HCT116 (cell line): ENCODE results near the gene NEDD4. TPM values are rescaled to one million over a fixed set of nuclear protein-coding genes. Genes with fewer than 3 reads are reported as not detected.

ENCODE experiments used
- ATAC-seq: fragments of 200-7000 bp; cut with Tn5 transposase; 2 replicates; pipeline ENCODE4 v1.9.1; 2020; ENCODE audit warnings: mild to moderate bottlenecking, moderate library complexity
- BruUV-seq: library from RNA; stranded (reverse); fragments of 400-500 nt; replicated peaks from 2 replicates; lab custom pipeline; 2021; lab: Mats Ljungman, UMichigan
- CTCF ChIA-PET: fragments of 300-600 bp; sonication (Branson Sonifier 250); formaldehyde crosslinking; loops from one replicate; lab custom pipeline; 2021; ENCODE audit warnings: antibody characterized with exemption; lab: Charles Lee
- POLR2A ChIA-PET: fragments of 300-600, 350-600 bp; sonication (Branson Sonifier 250); formaldehyde crosslinking; loops from one replicate; lab custom pipeline; 2021; ENCODE audit warnings: antibody characterized with exemption; lab: Charles Lee
- RAD21 ChIA-PET, 2 experiments: fragments of 300-600 bp; sonication (Branson Sonifier 250); formaldehyde crosslinking; loops; one replicate each; lab custom pipeline; 2023; ENCODE audit warnings: low total read pairs in 2 of 2; ENCODE audit not compliant: uncharacterized antibody in 2 of 2, unreplicated experiment in 2 of 2, low non-redundant PET in 1 of 2; lab: Charles Lee
- DNase-seq: peaks from one replicate; pipeline ENCODE4 v3.0.0-alpha.2; 2010; ENCODE audit warnings: low read depth, low spot score
- H2AFZ ChIP-seq: fragments of 200-600 bp; shearing (Covaris generic), sonication (generic); 2 replicates; pipeline ENCODE4 v1.6.1; 2017; ENCODE audit warnings: low read depth, mixed run types, mixed read lengths, antibody characterized with exemption, low read length; ENCODE audit not compliant: poor library complexity, severe bottlenecking
- H3K27ac ChIP-seq: 2 replicates; pipeline ENCODE4 v1.5.1; 2012; ENCODE audit warnings: low read depth, low read length
- H3K27me3 ChIP-seq: fragments of 200-600 bp; sonication (generic); 2 replicates; pipeline ENCODE4 v1.6.1; 2016; ENCODE audit warnings: mixed run types, low read length, mixed read lengths; ENCODE audit not compliant: insufficient read depth
- H3K36me3 ChIP-seq, 2 experiments: fragments of 200-500 bp in 1 of 2; fragments of 200-600 bp in 1 of 2; sonication (Bioruptor generic) in 1 of 2; sonication (generic) in 1 of 2; 2 replicates each; pipeline versions ENCODE4 v1.5.1 to v1.6.1; 2014 to 2016; ENCODE audit warnings: low read length in 2 of 2, inconsistent platforms in 1 of 2, mixed read lengths in 1 of 2, mixed run types in 1 of 2; ENCODE audit not compliant: insufficient read depth in 2 of 2, control insufficient read depth in 1 of 2
- H3K4me1 ChIP-seq, 2 experiments: fragments of 200-600 bp in 1 of 2; sonication (generic) in 1 of 2; 2 replicates each; pipeline versions ENCODE4 v1.5.1 to v1.6.1; 2012 to 2017; ENCODE audit warnings: low read length in 2 of 2, inconsistent platforms in 1 of 2, mild to moderate bottlenecking in 1 of 2, mixed read lengths in 1 of 2, mixed run types in 1 of 2, moderate library complexity in 1 of 2; ENCODE audit not compliant: insufficient read depth in 2 of 2, control insufficient read depth in 1 of 2
- H3K4me2 ChIP-seq: fragments of 200-600 bp; sonication (generic); 2 replicates; pipeline ENCODE4 v1.6.1; 2017; ENCODE audit warnings: mixed run types, low read length, mixed read lengths
- H3K4me3 ChIP-seq, 2 experiments: fragments of 200-600 bp in 1 of 2; sonication (generic) in 1 of 2; replicated peaks in 1 of 2; 2 replicates each; pipeline ENCODE4 v1.5.1; 2011 to 2016; ENCODE audit warnings: low read length in 2 of 2, control low read depth in 1 of 2, low read depth in 1 of 2, mild to moderate bottlenecking in 1 of 2, mixed read lengths in 1 of 2, mixed run types in 1 of 2
- H3K79me2 ChIP-seq: fragments of 200-600 bp; sonication (generic); 2 replicates; pipeline ENCODE4 v1.6.1; 2017; ENCODE audit warnings: mild to moderate bottlenecking, mixed run types, low read length, moderate library complexity, mixed read lengths; ENCODE audit not compliant: insufficient read depth
- H3K9ac ChIP-seq: fragments of 200-600 bp; sonication (generic); 2 replicates; pipeline ENCODE4 v1.6.1; 2016; ENCODE audit warnings: low read length, mixed read lengths
- H3K9me2 ChIP-seq: fragments of 200-600 bp; sonication (generic), shearing (Covaris generic); 2 replicates; pipeline ENCODE4 v1.6.1; 2017; ENCODE audit warnings: mixed run types, mild to moderate bottlenecking, moderate library complexity; ENCODE audit not compliant: insufficient read depth
- H3K9me3 ChIP-seq, 2 experiments: fragments of 200-500 bp in 1 of 2; fragments of 200-600 bp in 1 of 2; sonication (Bioruptor generic) in 1 of 2; sonication (generic) in 1 of 2; 2 replicates each; pipeline ENCODE4 v1.6.1; 2014 to 2017; ENCODE audit warnings: low read length in 2 of 2, mixed read lengths in 2 of 2, inconsistent platforms in 1 of 2, low read depth in 1 of 2, mild to moderate bottlenecking in 1 of 2, mixed run types in 1 of 2, moderate library complexity in 1 of 2; ENCODE audit not compliant: control insufficient read depth in 1 of 2, insufficient read depth in 1 of 2
- H4K20me1 ChIP-seq: fragments of 200-600 bp; sonication (generic), shearing (Covaris generic); 2 replicates; pipeline ENCODE4 v1.6.1; 2017; ENCODE audit warnings: mixed run types, mild to moderate bottlenecking, moderate library complexity; ENCODE audit not compliant: insufficient read depth
- CBX3 ChIP-seq: IDR thresholded peaks from 2 replicates; pipeline ENCODE4 v1.6.1; 2012; ENCODE audit warnings: low read depth
- CEBPB ChIP-seq: IDR thresholded peaks from 2 replicates; pipeline ENCODE4 v1.6.1; 2012; ENCODE audit warnings: low read depth
- EGR1 ChIP-seq: IDR thresholded peaks from 2 replicates; pipeline ENCODE4 v1.6.1; 2012; ENCODE audit warnings: low read depth
- ELF1 ChIP-seq: IDR thresholded peaks from 2 replicates; pipeline ENCODE4 v1.6.1; 2012; ENCODE audit warnings: low read depth, borderline replicate concordance
- EZH2 ChIP-seq: fragments of 200-600 bp; sonication (generic); IDR thresholded peaks from 2 replicates; pipeline ENCODE4 v1.6.1; 2017; ENCODE audit warnings: antibody characterized with exemption, mixed run types
- EZH2phosphoT487 ChIP-seq: fragments of 200-600 bp; IDR thresholded peaks from 2 replicates; pipeline ENCODE4 v1.6.1; 2018; ENCODE audit warnings: antibody characterized with exemption, borderline replicate concordance
- FOSL1 ChIP-seq: IDR thresholded peaks from 2 replicates; pipeline ENCODE4 v1.6.1; 2012; ENCODE audit warnings: low read depth
- JUND ChIP-seq: IDR thresholded peaks from 2 replicates; pipeline ENCODE4 v1.6.1; 2012
- POLR2A ChIP-seq: IDR thresholded peaks from 2 replicates; pipeline ENCODE4 v1.7.0; 2011; ENCODE audit warnings: borderline replicate concordance; ENCODE audit not compliant: insufficient read depth, insufficient read length; ENCODE audit errors: extremely low read depth
- POLR2AphosphoS5 ChIP-seq: IDR thresholded peaks from 2 replicates; pipeline ENCODE4 v1.6.1; 2011; ENCODE audit warnings: mild to moderate bottlenecking, low read depth, low read length, moderate library complexity
- RAD21 ChIP-seq: IDR thresholded peaks from 2 replicates; pipeline ENCODE4 v1.6.1; 2012; ENCODE audit warnings: low read depth, mild to moderate bottlenecking
- SIN3A ChIP-seq: IDR thresholded peaks from 2 replicates; pipeline ENCODE4 v1.6.1; 2012; ENCODE audit warnings: low read depth
- SP1 ChIP-seq: IDR thresholded peaks from 2 replicates; pipeline ENCODE4 v1.6.1; 2012; ENCODE audit warnings: low read depth
- SRF ChIP-seq: IDR thresholded peaks from 2 replicates; pipeline ENCODE4 v1.6.1; 2012; ENCODE audit warnings: low read depth
- TCF7L2 ChIP-seq: IDR thresholded peaks from 2 replicates; pipeline ENCODE4 v1.7.0; 2011; ENCODE audit warnings: borderline replicate concordance, inconsistent platforms; ENCODE audit not compliant: insufficient read depth, insufficient read length; ENCODE audit errors: extremely low read depth
- ZFX ChIP-seq: fragments of 450-650 bp; IDR thresholded peaks from 2 replicates; pipeline ENCODE4 v1.6.1; 2017
- ZNF274 ChIP-seq: fragments of 200-500 bp; sonication (Bioruptor generic); IDR thresholded peaks from 2 replicates; pipeline ENCODE4 v1.6.1; 2014; ENCODE audit warnings: mild to moderate bottlenecking, low read depth, low read length, inconsistent platforms
- intact Hi-C: fragments of 100-400 bp; cut with micrococcal nuclease; formaldehyde crosslinking; loops from 2 replicates; pipeline ENCODE4 v1.10.0; 2022
- total RNA-seq: library from RNA; stranded (reverse); gene quantifications from one replicate; pipeline ENCODE4 v1.2.1, GENCODE V29; 2021; ENCODE audit not compliant: unreplicated experiment
- TF ChIP-seq, protein P1 (sequence below): IDR thresholded peaks from 2 replicates; pipeline ENCODE4 v1.6.1; 2012; ENCODE audit warnings: low read depth
- TF ChIP-seq, protein P2 (sequence below), 3 experiments: fragments of 200-600 bp in 1 of 3; sonication (generic) in 1 of 3; IDR thresholded peaks in 2 of 3; conservative IDR thresholded peaks in 1 of 3; 2 replicates each; pipeline ENCODE4 v1.5.1; 2012 to 2017; ENCODE audit warnings: low read depth in 2 of 3, low read length in 2 of 3, antibody characterized with exemption in 1 of 3, borderline replicate concordance in 1 of 3, control low read depth in 1 of 3, mild to moderate bottlenecking in 1 of 3, mixed read lengths in 1 of 3, mixed run types in 1 of 3, moderate library complexity in 1 of 3; ENCODE audit not compliant: insufficient read depth in 1 of 3
- TF ChIP-seq, protein P3 (sequence below): IDR thresholded peaks from 2 replicates; pipeline ENCODE4 v1.6.1; 2011; ENCODE audit warnings: mild to moderate bottlenecking, low read length, moderate library complexity; ENCODE audit not compliant: insufficient replicate concordance; ENCODE audit errors: extremely low read depth

NEDD4 gene
- total RNA-seq, 1 experiment from 2014 or later = 13.7 TPM

DNA sequence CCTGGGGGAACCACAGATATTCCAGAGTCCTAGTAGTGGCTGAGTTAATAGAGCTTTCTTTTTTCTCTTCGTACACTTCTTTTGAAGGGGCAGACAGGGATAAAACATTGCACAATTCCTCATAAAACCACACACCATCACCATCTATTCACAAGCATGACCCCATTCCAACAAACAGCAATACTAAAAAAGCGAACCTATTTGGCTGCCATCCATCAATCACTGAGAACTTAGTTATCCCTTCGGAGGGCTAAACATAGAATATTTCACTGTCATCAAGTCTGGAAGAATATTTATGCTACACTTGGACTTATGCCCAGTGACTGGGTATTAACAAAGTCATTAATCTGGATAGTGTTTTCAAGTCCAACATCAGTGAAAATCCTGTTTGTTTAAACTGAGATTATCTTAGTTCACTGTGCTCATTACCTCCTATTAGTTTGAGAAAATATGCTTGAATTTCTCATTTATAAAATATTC, 170.2 kb downstream of the NEDD4 start:
- H3K27ac ChIP-seq = no peak overlapping the region
- H4K20me1 ChIP-seq = no peaks in the 10 kb centered on the region
- BruUV-seq = no TSS peak
- intact Hi-C loops = no loop called here
- H3K9me2 ChIP-seq = no peaks in the 10 kb centered on the region
- RAD21 ChIA-PET = no interaction called here
- DNase-seq = no peak
- no peaks in the 10 kb centered on the region for H3K9me3 ChIP-seq
- no peak overlapping the region for H3K4me3 ChIP-seq
- no peak overlapping the region for H3K9ac ChIP-seq
- POLR2A ChIA-PET = no interaction called here
- no peaks in the 10 kb centered on the region for H3K4me1 ChIP-seq
- no peak overlapping the region for H2AFZ ChIP-seq
- ATAC-seq = no peak
- no peaks in the 10 kb centered on the region for H3K36me3 ChIP-seq
- no peaks in the 10 kb centered on the region for H3K27me3 ChIP-seq
- H3K4me2 ChIP-seq = no peak overlapping the region
- no peaks in the 10 kb centered on the region for H3K79me2 ChIP-seq
- CTCF ChIA-PET = no interaction called here
- TF ChIP-seq SRF (no peak), ELF1 (no peak), ZFX (no peak), SIN3A (no peak), EZH2 (no peak), FOSL1 (no peak), CEBPB (no peak), RAD21 (no peak), EZH2phosphoT487 (no peak), POLR2A (no peak), EGR1 (no peak), ZNF274 (no peak), POLR2AphosphoS5 (no peak), JUND (no peak), SP1 (no peak), TCF7L2 (no peak), CBX3 (no peak)
- TF ChIP-seq, protein P1, sequence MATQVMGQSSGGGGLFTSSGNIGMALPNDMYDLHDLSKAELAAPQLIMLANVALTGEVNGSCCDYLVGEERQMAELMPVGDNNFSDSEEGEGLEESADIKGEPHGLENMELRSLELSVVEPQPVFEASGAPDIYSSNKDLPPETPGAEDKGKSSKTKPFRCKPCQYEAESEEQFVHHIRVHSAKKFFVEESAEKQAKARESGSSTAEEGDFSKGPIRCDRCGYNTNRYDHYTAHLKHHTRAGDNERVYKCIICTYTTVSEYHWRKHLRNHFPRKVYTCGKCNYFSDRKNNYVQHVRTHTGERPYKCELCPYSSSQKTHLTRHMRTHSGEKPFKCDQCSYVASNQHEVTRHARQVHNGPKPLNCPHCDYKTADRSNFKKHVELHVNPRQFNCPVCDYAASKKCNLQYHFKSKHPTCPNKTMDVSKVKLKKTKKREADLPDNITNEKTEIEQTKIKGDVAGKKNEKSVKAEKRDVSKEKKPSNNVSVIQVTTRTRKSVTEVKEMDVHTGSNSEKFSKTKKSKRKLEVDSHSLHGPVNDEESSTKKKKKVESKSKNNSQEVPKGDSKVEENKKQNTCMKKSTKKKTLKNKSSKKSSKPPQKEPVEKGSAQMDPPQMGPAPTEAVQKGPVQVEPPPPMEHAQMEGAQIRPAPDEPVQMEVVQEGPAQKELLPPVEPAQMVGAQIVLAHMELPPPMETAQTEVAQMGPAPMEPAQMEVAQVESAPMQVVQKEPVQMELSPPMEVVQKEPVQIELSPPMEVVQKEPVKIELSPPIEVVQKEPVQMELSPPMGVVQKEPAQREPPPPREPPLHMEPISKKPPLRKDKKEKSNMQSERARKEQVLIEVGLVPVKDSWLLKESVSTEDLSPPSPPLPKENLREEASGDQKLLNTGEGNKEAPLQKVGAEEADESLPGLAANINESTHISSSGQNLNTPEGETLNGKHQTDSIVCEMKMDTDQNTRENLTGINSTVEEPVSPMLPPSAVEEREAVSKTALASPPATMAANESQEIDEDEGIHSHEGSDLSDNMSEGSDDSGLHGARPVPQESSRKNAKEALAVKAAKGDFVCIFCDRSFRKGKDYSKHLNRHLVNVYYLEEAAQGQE = no peak
- TF ChIP-seq, protein P2, sequence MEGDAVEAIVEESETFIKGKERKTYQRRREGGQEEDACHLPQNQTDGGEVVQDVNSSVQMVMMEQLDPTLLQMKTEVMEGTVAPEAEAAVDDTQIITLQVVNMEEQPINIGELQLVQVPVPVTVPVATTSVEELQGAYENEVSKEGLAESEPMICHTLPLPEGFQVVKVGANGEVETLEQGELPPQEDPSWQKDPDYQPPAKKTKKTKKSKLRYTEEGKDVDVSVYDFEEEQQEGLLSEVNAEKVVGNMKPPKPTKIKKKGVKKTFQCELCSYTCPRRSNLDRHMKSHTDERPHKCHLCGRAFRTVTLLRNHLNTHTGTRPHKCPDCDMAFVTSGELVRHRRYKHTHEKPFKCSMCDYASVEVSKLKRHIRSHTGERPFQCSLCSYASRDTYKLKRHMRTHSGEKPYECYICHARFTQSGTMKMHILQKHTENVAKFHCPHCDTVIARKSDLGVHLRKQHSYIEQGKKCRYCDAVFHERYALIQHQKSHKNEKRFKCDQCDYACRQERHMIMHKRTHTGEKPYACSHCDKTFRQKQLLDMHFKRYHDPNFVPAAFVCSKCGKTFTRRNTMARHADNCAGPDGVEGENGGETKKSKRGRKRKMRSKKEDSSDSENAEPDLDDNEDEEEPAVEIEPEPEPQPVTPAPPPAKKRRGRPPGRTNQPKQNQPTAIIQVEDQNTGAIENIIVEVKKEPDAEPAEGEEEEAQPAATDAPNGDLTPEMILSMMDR (IDR thresholded peaks at IDR 0.05 in 2 of 3, conservative IDR thresholded peaks at IDR 0.05 in 1 of 3; ENCODE audit: borderline replicate concordance in 1 of 3, insufficient read depth in 1 of 3, low read depth in 2 of 3, low read length in 2 of 3) = no peak
- TF ChIP-seq, protein P3, sequence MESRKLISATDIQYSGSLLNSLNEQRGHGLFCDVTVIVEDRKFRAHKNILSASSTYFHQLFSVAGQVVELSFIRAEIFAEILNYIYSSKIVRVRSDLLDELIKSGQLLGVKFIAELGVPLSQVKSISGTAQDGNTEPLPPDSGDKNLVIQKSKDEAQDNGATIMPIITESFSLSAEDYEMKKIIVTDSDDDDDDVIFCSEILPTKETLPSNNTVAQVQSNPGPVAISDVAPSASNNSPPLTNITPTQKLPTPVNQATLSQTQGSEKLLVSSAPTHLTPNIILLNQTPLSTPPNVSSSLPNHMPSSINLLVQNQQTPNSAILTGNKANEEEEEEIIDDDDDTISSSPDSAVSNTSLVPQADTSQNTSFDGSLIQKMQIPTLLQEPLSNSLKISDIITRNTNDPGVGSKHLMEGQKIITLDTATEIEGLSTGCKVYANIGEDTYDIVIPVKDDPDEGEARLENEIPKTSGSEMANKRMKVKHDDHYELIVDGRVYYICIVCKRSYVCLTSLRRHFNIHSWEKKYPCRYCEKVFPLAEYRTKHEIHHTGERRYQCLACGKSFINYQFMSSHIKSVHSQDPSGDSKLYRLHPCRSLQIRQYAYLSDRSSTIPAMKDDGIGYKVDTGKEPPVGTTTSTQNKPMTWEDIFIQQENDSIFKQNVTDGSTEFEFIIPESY = no peak
